ENCODE measurements around the gene CCSER2. TPM values are rescaled to one million over a fixed set of nuclear protein-coding genes. Genes with fewer than 3 reads are reported as not detected.
"Not testable (repeated sequence)": the region's sequence is repeated elsewhere in the genome, so short reads cannot be mapped to it uniquely, and the experiment has no call there.

The CCSER2 gene
- total and polyA plus RNA-seq, 4 donors: 23.1 to 111 (median 59.4) TPM

DNA sequence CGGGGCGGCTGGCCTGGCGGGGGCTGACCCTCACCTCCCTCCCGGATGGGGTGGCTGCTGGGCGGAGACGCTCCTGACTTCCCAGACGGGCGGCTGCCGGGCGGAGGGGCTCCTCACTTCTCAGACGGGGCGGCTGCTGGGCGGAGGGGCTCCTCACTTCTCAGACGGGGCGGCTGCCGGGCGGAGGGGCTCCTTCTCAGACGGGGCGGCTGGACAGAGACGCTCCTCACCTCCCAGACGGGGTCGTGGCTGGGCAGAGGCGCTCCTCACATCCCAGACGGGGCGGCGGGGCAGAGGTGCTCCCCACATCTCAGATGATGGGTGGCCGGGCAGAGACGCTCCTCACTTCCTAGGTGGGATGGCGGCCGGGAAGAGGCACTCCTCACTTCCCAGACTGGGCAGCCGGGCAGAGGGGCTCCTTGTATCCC is 19.2 kb downstream of the CCSER2 start:
- intact Hi-C loops (cut with DNase I); H3K36me3 ChIP-seq (ENCODE audit: control insufficient read depth in 1 of 2, insufficient read depth in 2 of 2, low read length in 1 of 2); H3K4me3 ChIP-seq (ENCODE audit: low read length in 2 of 2); H3K9me3 ChIP-seq (ENCODE audit: control insufficient read depth, low read length); ATAC-seq (ENCODE audit: low FRiP score); DNase-seq; H3K4me1 ChIP-seq (ENCODE audit: control insufficient read depth in 1 of 2, insufficient read depth in 2 of 2, low read length in 2 of 2); H3K27me3 ChIP-seq (ENCODE audit: control insufficient read depth in 1 of 2, insufficient read depth in 2 of 2, low read length in 1 of 2); H3K27ac ChIP-seq (ENCODE audit: low read depth in 1 of 2, low read length in 2 of 2): not testable (repeated sequence)
- WGBS, 2 donors: 97% methylated on average over 25 to 31 of the region's 31 CpGs

DNA sequence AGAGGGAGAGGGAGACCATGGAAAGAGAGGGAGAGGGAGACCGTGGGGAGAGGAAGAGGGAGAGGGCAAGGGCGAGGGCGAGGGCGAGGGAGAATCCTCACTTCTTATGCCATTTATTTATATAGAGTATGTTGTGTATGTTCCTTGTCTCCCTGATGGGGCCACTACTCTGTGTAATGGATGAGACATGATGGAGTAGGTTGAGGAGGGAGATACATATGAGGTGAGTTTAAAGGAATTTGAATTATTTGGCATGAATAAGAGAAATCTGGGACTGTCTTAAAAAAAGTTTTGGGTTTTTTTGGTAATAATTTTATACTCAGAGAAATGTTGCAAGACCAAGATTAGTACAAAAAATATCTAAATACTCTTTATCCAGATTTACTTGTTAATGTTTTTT is 20.1 kb downstream of the CCSER2 start:
- H3K27me3 ChIP-seq (ENCODE audit: control insufficient read depth in 1 of 2, insufficient read depth in 2 of 2, low read length in 1 of 2): no peaks in the 10 kb centered on the region
- H3K4me1 ChIP-seq (ENCODE audit: control insufficient read depth in 1 of 2, insufficient read depth in 2 of 2, low read length in 2 of 2): peaks cover 0 to 2% of the 10 kb centered on the region in 2 donors
- no peak overlapping the region for H3K4me3 ChIP-seq (ENCODE audit: low read length in 2 of 2)
- H3K9me3 ChIP-seq (ENCODE audit: control insufficient read depth, low read length): no peaks in the 10 kb centered on the region
- WGBS, 2 donors: 94 to 96% methylated on average over 4 of the region's 4 CpGs
- intact Hi-C loops (cut with DNase I): no loop called here
- H3K36me3 ChIP-seq (ENCODE audit: control insufficient read depth in 1 of 2, insufficient read depth in 2 of 2, low read length in 1 of 2): no peaks in the 10 kb centered on the region
- DNase-seq (no peak), ATAC-seq (ENCODE audit: low FRiP score) (peak; percentile 64)
- no peak overlapping the region for H3K27ac ChIP-seq (ENCODE audit: low read depth in 1 of 2, low read length in 2 of 2)

DNA sequence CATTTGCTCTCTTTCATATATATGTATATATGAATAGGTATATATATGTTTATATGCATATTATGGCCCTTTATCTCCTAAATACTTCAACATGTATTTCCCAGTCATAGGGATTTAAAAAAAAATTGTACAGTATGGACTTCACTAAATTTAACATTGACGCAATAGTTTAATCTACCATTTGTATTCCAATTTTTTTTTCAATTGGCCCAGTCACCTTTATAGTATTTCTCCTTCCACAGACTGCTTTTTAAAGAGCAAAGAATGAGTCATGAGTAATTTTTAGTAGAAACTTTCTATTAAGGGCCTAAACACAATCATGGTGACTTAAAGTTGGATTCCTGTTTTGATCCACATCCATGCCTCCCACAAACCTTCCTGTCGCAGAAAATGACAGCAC is 20.5 kb downstream of the CCSER2 start:
- 4 to 6% methylated on average over 2 of the region's 2 CpGs for WGBS, 2 donors
- Histone ChIP-seq H3K9me3 (ENCODE audit: control insufficient read depth, low read length) (no peaks in the 10 kb centered on the region), H3K27ac (ENCODE audit: low read depth in 1 of 2, low read length in 2 of 2) (peak overlapping the region in 1 of 2 donors; percentile 79), H3K36me3 (ENCODE audit: control insufficient read depth in 1 of 2, insufficient read depth in 2 of 2, low read length in 1 of 2) (no peaks in the 10 kb centered on the region), H3K4me1 (ENCODE audit: control insufficient read depth in 1 of 2, insufficient read depth in 2 of 2, low read length in 2 of 2) (peaks cover 0 to 2% of the 10 kb centered on the region in 2 donors), H3K4me3 (ENCODE audit: low read length in 2 of 2) (no peak overlapping the region), H3K27me3 (ENCODE audit: control insufficient read depth in 1 of 2, insufficient read depth in 2 of 2, low read length in 1 of 2) (no peaks in the 10 kb centered on the region)
- ATAC-seq (ENCODE audit: low FRiP score) (peak; percentile 78), DNase-seq (no peak)
- intact Hi-C loops (cut with DNase I): no loop called here

DNA sequence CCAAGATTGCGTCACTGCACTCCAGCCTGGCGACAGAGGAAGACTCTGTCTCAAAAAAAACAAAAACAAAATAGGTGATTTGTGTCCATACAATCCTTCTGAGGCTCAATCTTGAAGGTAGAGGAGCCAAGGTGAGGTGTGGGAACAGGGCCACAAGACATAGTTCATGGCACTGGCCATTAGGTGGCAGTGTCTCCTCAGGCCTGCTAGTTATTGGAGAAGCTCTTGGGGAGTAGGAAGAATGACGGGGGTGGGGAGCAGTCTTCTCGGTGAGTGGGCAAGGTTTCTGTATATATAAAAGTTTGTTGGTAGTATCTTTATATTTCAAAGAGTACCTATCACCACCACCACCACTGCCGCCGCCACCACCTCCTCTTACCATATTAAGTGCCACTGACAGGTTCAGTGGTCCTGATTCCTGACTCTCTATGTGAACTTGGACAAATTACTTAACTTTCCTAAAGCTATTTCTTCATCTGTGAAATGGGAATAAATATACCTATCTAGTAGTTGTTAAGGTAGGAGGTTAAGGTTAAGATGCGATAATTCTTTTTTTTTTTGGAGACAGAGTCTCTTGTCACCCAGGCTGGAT is 24.0 kb downstream of the CCSER2 start:
- DNase-seq: peak in 1 of 2 donors; percentile 60
- Histone ChIP-seq H3K27me3 (ENCODE audit: control insufficient read depth in 1 of 2, insufficient read depth in 2 of 2, low read length in 1 of 2) (no peaks in the 10 kb centered on the region), H3K9me3 (ENCODE audit: control insufficient read depth, low read length) (no peaks in the 10 kb centered on the region), H3K4me3 (ENCODE audit: low read length in 2 of 2) (no peak overlapping the region), H3K27ac (ENCODE audit: low read depth in 1 of 2, low read length in 2 of 2) (no peak overlapping the region), H3K4me1 (ENCODE audit: control insufficient read depth in 1 of 2, insufficient read depth in 2 of 2, low read length in 2 of 2) (no peaks in the 10 kb centered on the region), H3K36me3 (ENCODE audit: control insufficient read depth in 1 of 2, insufficient read depth in 2 of 2, low read length in 1 of 2) (no peaks in the 10 kb centered on the region)
- ATAC-seq (ENCODE audit: low FRiP score): no peak
- 79% methylated on average over 7 of the region's 7 CpGs for WGBS, 2 donors
- intact Hi-C loops (cut with DNase I): no loop called here

DNA sequence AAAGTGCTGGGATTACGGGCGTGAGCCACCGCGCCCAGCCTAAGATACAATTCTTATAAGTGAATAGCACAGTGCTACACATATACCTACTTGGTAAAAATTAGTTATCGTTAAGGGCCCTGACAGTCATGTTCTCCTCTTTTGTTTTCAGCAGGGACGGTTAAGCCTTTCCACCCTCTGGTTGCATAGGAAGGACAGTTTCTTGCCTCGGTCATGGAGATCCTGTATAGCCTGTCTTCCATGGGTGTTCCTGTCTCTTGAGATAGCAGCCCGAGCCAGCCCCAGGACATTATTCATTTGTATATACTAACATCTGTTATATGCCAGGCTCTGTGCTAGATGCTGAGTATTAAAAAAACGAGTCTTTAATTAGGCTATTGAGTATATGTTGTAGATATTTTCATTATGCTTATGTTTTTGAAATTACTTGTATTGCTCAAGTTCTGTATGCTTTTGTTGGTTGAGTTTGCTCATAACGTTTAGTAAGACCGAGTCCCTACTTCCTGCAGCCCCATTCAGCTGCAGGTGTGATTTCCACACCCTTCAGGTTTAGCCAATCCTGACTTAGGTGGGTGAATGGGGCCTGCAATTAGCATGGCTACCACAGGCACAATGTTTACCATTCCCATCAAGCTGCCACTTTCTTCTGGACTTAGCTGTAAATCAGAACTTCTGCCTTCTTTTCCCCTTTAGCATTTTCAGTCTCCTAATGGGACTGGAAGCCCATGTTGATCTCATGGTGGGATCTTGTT is 24.8 kb downstream of the CCSER2 start:
- Histone ChIP-seq H3K4me3 (ENCODE audit: low read length in 2 of 2) (no peak overlapping the region), H3K9me3 (ENCODE audit: control insufficient read depth, low read length) (no peaks in the 10 kb centered on the region), H3K27me3 (ENCODE audit: control insufficient read depth in 1 of 2, insufficient read depth in 2 of 2, low read length in 1 of 2) (no peaks in the 10 kb centered on the region), H3K4me1 (ENCODE audit: control insufficient read depth in 1 of 2, insufficient read depth in 2 of 2, low read length in 2 of 2) (peaks cover 0 to 3% of the 10 kb centered on the region in 2 donors), H3K36me3 (ENCODE audit: control insufficient read depth in 1 of 2, insufficient read depth in 2 of 2, low read length in 1 of 2) (no peaks in the 10 kb centered on the region), H3K27ac (ENCODE audit: low read depth in 1 of 2, low read length in 2 of 2) (no peak overlapping the region)
- intact Hi-C loops (cut with DNase I): no loop called here
- DNase-seq (no peak), ATAC-seq (ENCODE audit: low FRiP score) (no peak)
- WGBS, 2 donors: 87 to 89% methylated on average over 11 of the region's 11 CpGs

DNA sequence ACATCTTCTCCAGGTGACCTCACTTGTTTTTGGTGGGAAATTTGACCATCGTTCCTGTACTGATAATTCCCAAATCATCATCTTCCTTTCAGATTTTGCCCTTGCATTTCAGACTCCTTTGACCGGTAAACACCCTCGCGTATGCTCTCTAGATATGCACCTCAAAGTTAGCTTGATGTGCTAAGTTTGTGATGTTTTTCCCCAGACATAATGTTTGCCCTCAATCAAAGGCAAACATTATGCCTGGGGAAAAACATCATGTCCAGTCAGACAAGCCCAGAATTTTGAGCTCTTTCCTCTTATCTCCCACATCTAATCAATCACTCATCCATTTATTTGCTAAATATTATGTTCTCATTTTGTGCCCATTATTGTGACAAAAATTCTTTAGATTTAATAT is 26.2 kb downstream of the CCSER2 start:
- Histone ChIP-seq H3K9me3 (ENCODE audit: control insufficient read depth, low read length) (no peaks in the 10 kb centered on the region), H3K4me3 (ENCODE audit: low read length in 2 of 2) (no peak overlapping the region), H3K27ac (ENCODE audit: low read depth in 1 of 2, low read length in 2 of 2) (no peak overlapping the region), H3K27me3 (ENCODE audit: control insufficient read depth in 1 of 2, insufficient read depth in 2 of 2, low read length in 1 of 2) (no peaks in the 10 kb centered on the region), H3K36me3 (ENCODE audit: control insufficient read depth in 1 of 2, insufficient read depth in 2 of 2, low read length in 1 of 2) (no peaks in the 10 kb centered on the region), H3K4me1 (ENCODE audit: control insufficient read depth in 1 of 2, insufficient read depth in 2 of 2, low read length in 2 of 2) (peaks cover 0 to 3% of the 10 kb centered on the region in 2 donors)
- intact Hi-C loops (cut with DNase I): no loop called here
- WGBS, 2 donors: 86 to 91% methylated on average over 4 of the region's 4 CpGs
- DNase-seq: no peak
- ATAC-seq (ENCODE audit: low FRiP score): no peak

DNA sequence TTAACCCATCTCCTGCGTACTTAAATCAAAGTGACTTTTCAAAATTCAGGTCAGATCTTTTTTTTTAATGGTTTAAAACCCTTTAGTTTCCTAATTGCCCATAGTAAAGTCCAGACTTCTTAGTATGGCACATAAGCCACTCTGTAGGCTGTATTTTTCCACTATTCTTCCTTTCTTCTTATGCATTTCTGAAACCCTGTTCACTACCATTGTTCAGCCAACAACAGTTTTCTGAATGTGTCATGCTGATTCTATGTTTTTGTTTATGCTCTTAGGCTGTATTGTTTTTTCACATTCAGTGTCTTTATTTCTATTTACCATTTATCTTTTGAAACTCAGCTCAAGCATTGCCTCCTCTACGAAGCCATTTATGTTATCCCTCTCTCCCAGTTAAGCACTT is 26.7 kb downstream of the CCSER2 start:
- DNase-seq: no peak

DNA sequence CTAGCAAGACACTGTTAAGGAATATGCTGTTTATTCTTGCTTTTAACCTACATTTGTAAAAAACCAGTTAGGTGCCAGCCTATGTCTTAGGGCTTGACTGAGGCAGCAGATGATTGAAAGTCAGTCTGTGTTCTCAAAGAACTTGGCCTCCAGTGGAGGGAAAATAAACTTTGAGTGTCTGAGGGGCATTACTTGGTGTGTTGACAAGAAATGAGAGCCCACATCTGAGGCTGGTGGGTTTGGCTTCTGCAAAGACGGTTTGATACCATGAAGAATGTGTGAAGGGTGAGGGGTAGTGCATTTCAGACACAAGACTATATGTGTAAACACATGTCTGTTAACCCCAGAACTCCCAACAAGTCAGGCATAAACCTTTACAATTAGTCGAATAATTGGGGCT is 28.5 kb downstream of the CCSER2 start:
- Histone ChIP-seq H3K36me3 (ENCODE audit: control insufficient read depth in 1 of 2, insufficient read depth in 2 of 2, low read length in 1 of 2) (no peaks in the 10 kb centered on the region), H3K27ac (ENCODE audit: low read depth in 1 of 2, low read length in 2 of 2) (no peak overlapping the region), H3K4me3 (ENCODE audit: low read length in 2 of 2) (no peak overlapping the region), H3K27me3 (ENCODE audit: control insufficient read depth in 1 of 2, insufficient read depth in 2 of 2, low read length in 1 of 2) (no peaks in the 10 kb centered on the region), H3K4me1 (ENCODE audit: control insufficient read depth in 1 of 2, insufficient read depth in 2 of 2, low read length in 2 of 2) (peaks cover 3 to 5% of the 10 kb centered on the region in 2 donors), H3K9me3 (ENCODE audit: control insufficient read depth, low read length) (no peaks in the 10 kb centered on the region)
- WGBS, 2 donors: 85 to 87% methylated on average over 2 of the region's 2 CpGs
- intact Hi-C loops (cut with DNase I): no loop called here
- DNase-seq (no peak), ATAC-seq (ENCODE audit: low FRiP score) (no peak)

More for the DNA sequence above, 26.7 kb downstream of the CCSER2 start:
- Histone ChIP-seq H3K36me3 (ENCODE audit: control insufficient read depth in 1 of 2, insufficient read depth in 2 of 2, low read length in 1 of 2) (no peaks in the 10 kb centered on the region), H3K9me3 (ENCODE audit: control insufficient read depth, low read length) (no peaks in the 10 kb centered on the region), H3K27ac (ENCODE audit: low read depth in 1 of 2, low read length in 2 of 2) (no peak overlapping the region), H3K27me3 (ENCODE audit: control insufficient read depth in 1 of 2, insufficient read depth in 2 of 2, low read length in 1 of 2) (no peaks in the 10 kb centered on the region), H3K4me1 (ENCODE audit: control insufficient read depth in 1 of 2, insufficient read depth in 2 of 2, low read length in 2 of 2) (peaks cover 0 to 3% of the 10 kb centered on the region in 2 donors), H3K4me3 (ENCODE audit: low read length in 2 of 2) (no peak overlapping the region)
- no peak for ATAC-seq (ENCODE audit: low FRiP score)
- intact Hi-C loops (cut with DNase I): no loop called here
- WGBS, 2 donors: 94 to 96% methylated on average over 2 of the region's 2 CpGs

DNA sequence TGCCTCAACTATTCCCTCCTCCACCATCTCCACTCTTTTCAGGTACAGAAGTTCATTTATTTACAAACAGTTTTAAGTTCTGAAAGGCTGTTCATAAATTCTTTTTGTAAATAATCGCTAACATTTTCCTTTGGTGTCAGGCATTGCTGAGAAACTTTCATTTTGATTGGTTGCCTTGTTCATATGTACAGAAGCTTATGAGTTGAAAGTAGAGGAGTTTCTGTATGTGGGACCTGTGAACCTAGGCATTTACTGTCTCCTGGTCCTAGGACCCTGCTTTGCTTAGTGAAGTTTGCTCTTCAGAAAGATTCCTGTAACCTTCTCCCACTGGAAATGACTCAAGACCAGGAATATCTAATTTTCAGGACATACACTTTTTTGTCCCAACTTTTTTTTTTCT is 30.4 kb downstream of the CCSER2 start:
- H3K4me3 ChIP-seq (ENCODE audit: low read length in 2 of 2): no peak overlapping the region
- no peaks in the 10 kb centered on the region for H3K27me3 ChIP-seq (ENCODE audit: control insufficient read depth in 1 of 2, insufficient read depth in 2 of 2, low read length in 1 of 2)
- H3K4me1 ChIP-seq (ENCODE audit: control insufficient read depth in 1 of 2, insufficient read depth in 2 of 2, low read length in 2 of 2): peaks cover 3 to 5% of the 10 kb centered on the region in 2 donors
- 92 to 94% methylated on average over 1 of the region's 1 CpG for WGBS, 2 donors
- no peak overlapping the region for H3K27ac ChIP-seq (ENCODE audit: low read depth in 1 of 2, low read length in 2 of 2)
- H3K9me3 ChIP-seq (ENCODE audit: control insufficient read depth, low read length): no peaks in the 10 kb centered on the region
- ATAC-seq (ENCODE audit: low FRiP score) (no peak), DNase-seq (no peak)
- no peaks in the 10 kb centered on the region for H3K36me3 ChIP-seq (ENCODE audit: control insufficient read depth in 1 of 2, insufficient read depth in 2 of 2, low read length in 1 of 2)
- intact Hi-C loops (cut with DNase I): no loop called here

Measured in aorta (tissue), 5 donors.